HepG2 (cell line): Measurements from ENCODE around the gene VAPA. TPM values are rescaled to one million over a fixed set of nuclear protein-coding genes. Genes with fewer than 3 reads are reported as not detected.

Experiments used
- ARID4A ChIP-seq: sonication (generic); formaldehyde crosslinking; IDR thresholded peaks from 2 replicates; pipeline ENCODE4 v1.5.0; 2020; ENCODE audit warnings: mild to moderate bottlenecking, missing genetic modification reagents, borderline replicate concordance
- ARID5B ChIP-seq: IDR thresholded peaks from 2 replicates; pipeline ENCODE4 v1.4.0; 2020; ENCODE audit warnings: mild to moderate bottlenecking, missing genetic modification reagents
- ARNT ChIP-seq: fragments of 450-650 bp; IDR thresholded peaks from 2 replicates; pipeline ENCODE4 v1.6.1; 2017
- ATF2 ChIP-seq: sonication (generic); formaldehyde crosslinking; IDR thresholded peaks from 2 replicates; pipeline ENCODE4 v1.4.0; 2020; ENCODE audit warnings: missing genetic modification reagents
- CENPBD1 ChIP-seq: sonication (generic); formaldehyde crosslinking; IDR thresholded peaks from 2 replicates; pipeline ENCODE4 v1.8.0; 2022; ENCODE audit warnings: missing genetic modification reagents, low read depth, mild to moderate bottlenecking, borderline replicate concordance
- FOXA3 ChIP-seq: IDR thresholded peaks from 2 replicates; pipeline ENCODE4 v1.6.1; 2016; ENCODE audit warnings: missing genetic modification reagents, missing compliant biosample characterization
- HMG20A ChIP-seq: IDR thresholded peaks from 2 replicates; pipeline ENCODE4 v1.6.1; 2016; ENCODE audit warnings: borderline replicate concordance
- HNF4G ChIP-seq, 2 experiments: sonication (generic) in 1 of 2; formaldehyde crosslinking in 1 of 2; IDR thresholded peaks; 2 replicates each; pipeline versions ENCODE4 v1.4.0 to v1.6.1; 2011 to 2020; ENCODE audit warnings: borderline replicate concordance in 2 of 2, low read depth in 2 of 2, mild to moderate bottlenecking in 2 of 2, low read length in 1 of 2, missing genetic modification reagents in 1 of 2, moderate library complexity in 1 of 2
- KLF16 ChIP-seq, 2 experiments: sonication (generic) in 1 of 2; formaldehyde crosslinking in 1 of 2; IDR thresholded peaks; 2 replicates each; pipeline versions ENCODE4 v1.6.1 to v1.8.0; 2016 to 2023; ENCODE audit warnings: missing genetic modification reagents in 2 of 2, missing compliant biosample characterization in 1 of 2
- MAX ChIP-seq: IDR thresholded peaks from 2 replicates; pipeline ENCODE4 v1.6.1; 2012; ENCODE audit warnings: inconsistent platforms
- MLX ChIP-seq: IDR thresholded peaks from 2 replicates; pipeline ENCODE4 v1.6.1; 2016
- NFE2 ChIP-seq: sonication (generic); formaldehyde crosslinking; IDR thresholded peaks from 2 replicates; pipeline ENCODE4 v1.4.0; 2020; ENCODE audit warnings: missing genetic modification reagents
- NR2F6 ChIP-seq, 2 experiments: IDR thresholded peaks; 2 replicates each; pipeline ENCODE4 v1.6.1; 2016; ENCODE audit warnings: antibody characterized with exemption in 1 of 2, mild to moderate bottlenecking in 1 of 2
- SIX4 ChIP-seq: sonication (generic); formaldehyde crosslinking; IDR thresholded peaks from 2 replicates; pipeline ENCODE4 v1.4.0; 2020; ENCODE audit warnings: missing genetic modification reagents
- TRIM24 ChIP-seq: sonication (generic); formaldehyde crosslinking; IDR thresholded peaks from 2 replicates; pipeline ENCODE4 v1.8.0; 2022; ENCODE audit warnings: mild to moderate bottlenecking, missing genetic modification reagents
- ZNF12 ChIP-seq: sonication (generic); formaldehyde crosslinking; IDR thresholded peaks from 2 replicates; pipeline ENCODE4 v1.5.0; 2020; ENCODE audit warnings: missing genetic modification reagents
- ZNF205 ChIP-seq: IDR thresholded peaks from 2 replicates; pipeline ENCODE4 v1.6.1; 2018; ENCODE audit warnings: missing biosample characterization, missing genetic modification reagents
- ZNF441 ChIP-seq: sonication (generic); formaldehyde crosslinking; IDR thresholded peaks from 2 replicates; pipeline ENCODE4 v1.7.0; 2021; ENCODE audit warnings: missing genetic modification reagents, borderline replicate concordance
- ZNF644 ChIP-seq: IDR thresholded peaks from 2 replicates; pipeline ENCODE4 v1.6.1; 2016; ENCODE audit warnings: low read depth
- ZNF782 ChIP-seq: sonication (generic); formaldehyde crosslinking; IDR thresholded peaks from 2 replicates; pipeline ENCODE4 v1.4.0; 2020; ENCODE audit warnings: missing genetic modification reagents, mild to moderate bottlenecking, borderline replicate concordance
- polyA plus RNA-seq, 8 experiments: library from polyadenylated mRNA; depleted of rRNA in 3 of 8; stranded (reverse) in 7 of 8; unstranded in 1 of 8; fragments of >200 nt; fragmentation: Illumina TruSeq in 4 of 8; extraction: Trizol in 4 of 8; gene quantifications; 2 replicates each; pipeline versions ENCODE4 v1.2.1 to v1.2.3, GENCODE V29; 2011 to 2016; ENCODE audit warnings: low read depth in 4 of 8, missing spikeins in 1 of 8, mixed read lengths in 1 of 8; ENCODE audit not compliant: insufficient read depth in 1 of 8
- total RNA-seq, 5 experiments: library from RNA; depleted of rRNA; stranded (reverse); fragments of >200 nt; fragmentation: Illumina TruSeq; extraction: Trizol; gene quantifications; 2 replicates each; pipeline ENCODE4 v1.2.3, GENCODE V29; 2016; ENCODE audit warnings: low read depth in 1 of 5

VAPA gene
- total and polyA plus RNA-seq, 2 of the 13 experiments (the other 11 are each of a cell fraction or from before 2014, with no cell fraction given) = 167 to 294 TPM

DNA sequence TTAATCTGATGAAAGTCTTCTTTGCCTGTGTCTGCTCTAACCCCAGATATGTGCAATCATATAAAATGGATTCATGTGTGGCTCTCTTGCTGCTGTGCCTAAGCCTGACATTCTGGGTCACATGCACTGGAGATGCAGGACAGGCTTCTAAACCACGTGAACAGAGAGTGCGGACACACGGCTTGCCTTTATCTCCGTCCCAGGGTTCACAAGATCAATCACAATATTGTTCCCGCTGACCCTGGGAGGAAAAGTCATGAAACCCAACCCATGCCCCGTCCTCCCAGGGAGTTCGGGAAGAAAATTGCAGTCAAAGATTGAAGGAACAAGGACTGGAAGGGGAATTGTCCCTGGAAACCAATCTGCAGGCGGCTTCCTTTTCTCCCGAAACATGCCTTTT is 74.8 kb downstream of the VAPA start (continued):
- TF ChIP-seq CENPBD1 (CRISPR knock-in tag) = no peak
- TF ChIP-seq ARNT = no peak
- peak; percentile 68 for TF ChIP-seq FOXA3
- TF ChIP-seq ZNF205 (CRISPR knock-in tag) = peak; percentile 27; the same call in 1 of the 2 replicates
- peak; percentile 47; the same call in 1 of the 2 replicates for TF ChIP-seq ZNF644
- TF ChIP-seq KLF16 (CRISPR knock-in tag; IDR thresholded peaks at IDR 0.05) = 0 out of 4 replicates have a peak, but pooled peaks of 1 of the 2 experiments have one; percentile 16
- TF ChIP-seq TRIM24 (CRISPR knock-in tag) = no peak
- TF ChIP-seq ARID4A (CRISPR knock-in tag) = peak; percentile 43; the same call in 1 of the 2 replicates
- peak; percentile 10; the same call in 1 of the 2 replicates for TF ChIP-seq HNF4G (IDR thresholded peaks at IDR 0.05; ENCODE audit: borderline replicate concordance, low read depth, low read length)
- TF ChIP-seq HNF4G (CRISPR knock-in tag; IDR thresholded peaks at IDR 0.05; ENCODE audit: borderline replicate concordance, low read depth) = no peak
- TF ChIP-seq MLX (CRISPR knock-in tag) = peak; percentile 98
- 0 out of 2 replicates have a peak, but pooled peaks have one; percentile 31 for TF ChIP-seq ZNF12
- no peak for TF ChIP-seq ZNF441 (CRISPR knock-in tag)
- peak; percentile 70 for TF ChIP-seq MAX
- TF ChIP-seq HMG20A = peak; percentile 88; the same call in 1 of the 2 replicates
- no peak for TF ChIP-seq NFE2 (CRISPR knock-in tag)
- TF ChIP-seq ATF2 (CRISPR knock-in tag) = peak; percentile 19; the same call in 1 of the 2 replicates
- TF ChIP-seq ZNF782 = no peak
- TF ChIP-seq SIX4 (CRISPR knock-in tag) = peak; percentile 29; the same call in 1 of the 2 replicates
- peak; percentile 59 for TF ChIP-seq NR2F6 (IDR thresholded peaks at IDR 0.05)
- TF ChIP-seq NR2F6 (CRISPR knock-in tag; IDR thresholded peaks at IDR 0.05) = peak; percentile 79
- TF ChIP-seq ARID5B = peak; percentile 91
